ACC112 (cell line): Measurements from ENCODE around the gene SATB2.

ENCODE experiments used
- H2AFZ ChIP-seq: fragments of 200-600 bp; sonication (generic); one replicate; pipeline ENCODE4 v1.6.0; 2017; ENCODE audit warnings: antibody characterized with exemption, low read length; ENCODE audit not compliant: unreplicated experiment
- H3K27ac ChIP-seq: fragments of 200-600 bp; sonication (generic); 2 replicates; pipeline ENCODE4 v1.5.1; 2014; ENCODE audit warnings: low read depth, mild to moderate bottlenecking, antibody characterized with exemption, low read length, moderate library complexity
- H3K27me3 ChIP-seq: fragments of 200-600 bp; sonication (generic); 2 replicates; pipeline ENCODE4 v1.6.1; 2014; ENCODE audit warnings: mild to moderate bottlenecking, antibody characterized with exemption, low read length, moderate library complexity, mixed read lengths; ENCODE audit not compliant: insufficient read depth
- H3K36me3 ChIP-seq: fragments of 200-600 bp; sonication (generic); 2 replicates; pipeline ENCODE4 v1.6.1; 2016; ENCODE audit warnings: mild to moderate bottlenecking, antibody characterized with exemption, low read length, moderate library complexity, mixed read lengths; ENCODE audit not compliant: insufficient read depth
- H3K4me1 ChIP-seq: fragments of 200-600 bp; sonication (generic); one replicate; pipeline ENCODE4 v1.6.1; 2016; ENCODE audit warnings: low read length, mixed read lengths; ENCODE audit not compliant: insufficient read depth, unreplicated experiment, control insufficient read depth
- H3K4me3 ChIP-seq: fragments of 200-600 bp; sonication (generic); 2 replicates; pipeline ENCODE4 v1.5.1; 2014; ENCODE audit warnings: mild to moderate bottlenecking, low read depth, low read length
- H3K79me2 ChIP-seq: fragments of 200-600 bp; sonication (generic); one replicate; pipeline ENCODE4 v1.6.0; 2016; ENCODE audit warnings: low read length; ENCODE audit not compliant: control insufficient read depth, unreplicated experiment, insufficient read depth

SATB2 gene

DNA sequence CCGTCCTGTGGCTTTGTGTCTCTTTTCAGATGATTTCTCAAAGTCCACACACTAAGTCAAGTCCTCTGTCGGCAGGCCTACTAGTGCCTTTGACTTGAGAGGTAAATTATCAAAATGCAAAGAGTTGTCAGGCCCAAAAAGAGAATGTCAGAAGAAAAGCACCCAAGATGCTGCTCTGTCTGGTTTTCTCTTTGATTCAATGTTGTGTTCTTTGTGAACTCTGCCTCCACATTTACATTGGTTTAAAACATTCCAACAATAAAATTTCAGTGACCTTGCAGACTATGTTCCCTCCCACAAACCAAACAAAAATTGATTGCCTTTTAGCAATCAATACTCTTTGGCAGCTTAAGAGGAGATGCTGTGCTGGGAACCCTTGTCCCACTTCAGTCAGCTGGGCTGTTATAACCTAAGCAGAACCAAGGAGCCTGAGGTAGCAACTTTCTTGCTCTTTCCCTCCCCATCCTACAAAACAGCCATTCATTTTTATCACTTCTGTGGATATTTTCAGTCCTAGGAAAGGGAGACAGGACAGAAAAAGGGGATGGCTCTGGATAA, 19.6 kb upstream of the SATB2 start:
- Histone ChIP-seq H3K27ac (no peak overlapping the region), H3K4me3 (no peak overlapping the region), H3K79me2 (no peaks in the 10 kb centered on the region), H3K27me3 (peaks cover 65% of the 10 kb centered on the region), H3K36me3 (no peaks in the 10 kb centered on the region), H3K4me1 (no peaks in the 10 kb centered on the region), H2AFZ (no peak overlapping the region)

DNA sequence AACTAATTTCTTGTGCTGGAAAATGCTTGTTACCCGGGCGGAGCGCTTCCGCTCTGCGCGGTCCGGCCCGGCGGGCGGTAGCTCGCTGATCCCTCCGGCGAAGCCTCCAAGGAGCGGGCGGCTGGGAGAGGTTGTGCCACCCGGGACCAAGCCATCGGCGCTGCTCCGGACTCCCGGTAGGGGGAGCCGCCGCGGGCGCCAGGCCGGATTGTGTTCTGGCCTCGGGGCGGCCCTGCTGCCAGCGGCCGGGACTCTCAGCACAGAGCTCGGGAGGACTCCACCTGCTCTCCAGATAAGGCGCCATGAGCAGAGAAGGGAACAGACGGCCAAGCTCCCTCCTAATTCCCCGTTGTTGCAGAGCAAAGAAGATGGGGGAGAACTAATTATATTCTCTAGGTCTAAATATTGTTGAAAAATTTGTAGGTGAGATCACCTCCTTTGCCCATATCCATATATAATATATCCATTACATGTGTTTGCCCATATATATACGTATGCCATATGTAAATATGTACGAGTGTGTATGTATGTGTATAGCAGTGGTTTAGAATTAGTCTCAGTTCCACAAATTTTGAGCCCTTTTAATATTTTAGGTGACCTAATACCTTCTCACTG, 13.8 kb upstream of the SATB2 start:
- Histone ChIP-seq H3K4me3 (peak overlapping the region; percentile 65), H2AFZ (no peak overlapping the region), H3K27ac (no peak overlapping the region), H3K27me3 (peaks cover 97% of the 10 kb centered on the region), H3K4me1 (peaks cover 6% of the 10 kb centered on the region), H3K79me2 (no peaks in the 10 kb centered on the region), H3K36me3 (no peaks in the 10 kb centered on the region)

DNA sequence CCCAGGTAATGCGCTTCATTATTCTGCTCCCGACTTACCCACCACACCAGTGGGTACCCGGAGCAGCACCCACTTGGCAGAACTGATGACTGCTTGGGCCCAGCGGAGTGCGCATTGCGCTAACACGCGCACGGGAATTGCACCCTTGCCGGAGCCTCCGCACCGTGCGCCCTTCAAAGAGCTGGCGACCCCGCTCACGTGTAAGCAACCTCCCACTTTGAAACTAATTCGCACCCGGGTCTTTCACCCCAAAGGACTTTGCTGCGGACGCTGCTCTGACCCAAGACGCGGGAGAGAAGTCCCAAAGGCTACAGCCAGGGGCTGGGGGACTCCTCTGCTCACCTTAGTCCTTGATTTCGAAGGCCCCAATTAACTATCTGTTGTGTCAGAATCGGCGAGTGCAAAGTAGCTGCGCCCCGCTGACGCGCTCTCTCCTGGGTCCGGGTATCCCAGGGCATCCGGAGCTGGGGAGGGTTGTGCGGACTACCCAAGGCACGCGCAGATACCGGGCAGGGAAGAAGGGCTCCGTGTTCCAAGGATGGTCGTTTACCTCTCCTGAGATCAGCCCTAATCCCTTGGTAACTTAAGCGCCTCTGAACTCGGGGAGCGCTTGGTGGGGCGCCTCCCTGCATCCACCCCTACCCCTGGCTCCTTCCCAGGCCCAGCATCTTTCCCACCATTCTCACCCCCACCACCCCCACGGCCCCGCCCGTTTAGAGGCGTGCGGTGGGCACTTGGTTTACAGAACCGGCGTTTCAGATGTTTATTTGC, 13.1 kb upstream of the SATB2 start:
- peak overlapping the region; percentile 65 for H3K4me3 ChIP-seq
- peaks cover 6% of the 10 kb centered on the region for H3K4me1 ChIP-seq
- no peaks in the 10 kb centered on the region for H3K79me2 ChIP-seq
- no peak overlapping the region for H2AFZ ChIP-seq
- peaks cover 97% of the 10 kb centered on the region for H3K27me3 ChIP-seq
- no peaks in the 10 kb centered on the region for H3K36me3 ChIP-seq
- H3K27ac ChIP-seq, result no peak overlapping the region

DNA sequence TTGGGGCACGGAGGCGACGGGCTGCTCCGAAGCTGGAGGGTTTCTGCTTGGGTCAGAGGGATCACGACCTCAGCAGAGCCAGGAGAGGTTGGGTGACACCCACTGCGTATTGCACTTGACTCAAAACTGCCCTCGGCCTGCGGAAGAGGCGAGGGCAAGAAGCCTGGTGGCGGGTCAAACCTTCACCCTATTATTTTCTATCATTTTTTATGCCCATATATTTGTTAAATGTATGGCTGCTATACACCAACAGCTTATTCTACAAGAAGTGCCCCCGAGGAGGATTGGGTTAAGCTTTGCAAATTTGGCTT, 12.6 kb upstream of the SATB2 start:
- H3K27me3 ChIP-seq, result peaks cover 97% of the 10 kb centered on the region

DNA sequence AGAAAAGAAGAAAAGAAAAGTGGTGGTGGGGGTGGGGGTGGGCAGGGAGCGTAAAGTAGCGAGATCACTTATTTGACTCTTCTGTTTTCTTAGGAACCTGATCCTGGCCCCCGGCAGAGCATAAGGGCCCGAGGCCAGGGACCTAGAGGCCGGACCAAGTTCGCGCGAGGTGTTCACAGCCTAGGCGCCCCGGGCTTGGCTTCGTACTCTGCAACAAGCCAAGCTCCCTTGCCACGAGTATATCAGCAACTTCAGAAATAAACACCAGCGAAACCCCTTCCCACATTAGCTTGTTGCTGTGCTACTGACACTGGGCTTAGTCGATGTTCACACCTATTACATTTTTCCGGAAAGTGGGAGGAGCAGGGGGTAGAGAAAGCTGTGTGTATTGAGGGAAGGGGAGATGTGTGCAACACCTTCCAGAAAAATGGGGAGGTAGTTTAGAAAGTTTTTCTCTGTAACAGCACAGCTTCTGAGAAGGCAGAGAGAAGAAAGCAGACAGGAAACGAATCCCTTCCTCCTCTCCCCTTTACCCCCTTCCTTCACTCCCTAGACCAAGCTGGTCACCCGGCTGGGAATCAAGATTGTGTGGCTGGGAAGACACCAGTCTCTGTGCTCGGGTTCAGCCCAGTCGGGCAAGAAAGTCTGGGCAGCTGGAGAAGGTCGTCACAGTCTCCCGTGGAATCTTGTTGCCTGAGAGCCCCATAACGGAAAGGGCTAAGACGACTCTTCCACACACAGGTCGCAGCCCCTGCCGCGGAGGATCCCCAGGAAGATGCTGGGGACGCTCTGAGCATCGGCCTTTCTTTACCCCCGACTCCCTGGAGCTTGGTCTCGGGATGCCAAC, 12.0 kb upstream of the SATB2 start:
- Histone ChIP-seq H3K27ac (no peak overlapping the region), H3K4me3 (peak overlapping the region; percentile 42; the same call in 1 of the 2 replicates), H3K79me2 (no peaks in the 10 kb centered on the region), H3K27me3 (peaks cover 97% of the 10 kb centered on the region), H2AFZ (no peak overlapping the region), H3K36me3 (no peaks in the 10 kb centered on the region), H3K4me1 (peaks cover 6% of the 10 kb centered on the region)

More for the DNA sequence above, 12.6 kb upstream of the SATB2 start:
- Histone ChIP-seq H3K4me3 (peak overlapping the region; percentile 65; the same call in 1 of the 2 replicates), H3K27ac (no peak overlapping the region), H2AFZ (no peak overlapping the region), H3K36me3 (no peaks in the 10 kb centered on the region), H3K4me1 (peaks cover 6% of the 10 kb centered on the region), H3K79me2 (no peaks in the 10 kb centered on the region)

DNA sequence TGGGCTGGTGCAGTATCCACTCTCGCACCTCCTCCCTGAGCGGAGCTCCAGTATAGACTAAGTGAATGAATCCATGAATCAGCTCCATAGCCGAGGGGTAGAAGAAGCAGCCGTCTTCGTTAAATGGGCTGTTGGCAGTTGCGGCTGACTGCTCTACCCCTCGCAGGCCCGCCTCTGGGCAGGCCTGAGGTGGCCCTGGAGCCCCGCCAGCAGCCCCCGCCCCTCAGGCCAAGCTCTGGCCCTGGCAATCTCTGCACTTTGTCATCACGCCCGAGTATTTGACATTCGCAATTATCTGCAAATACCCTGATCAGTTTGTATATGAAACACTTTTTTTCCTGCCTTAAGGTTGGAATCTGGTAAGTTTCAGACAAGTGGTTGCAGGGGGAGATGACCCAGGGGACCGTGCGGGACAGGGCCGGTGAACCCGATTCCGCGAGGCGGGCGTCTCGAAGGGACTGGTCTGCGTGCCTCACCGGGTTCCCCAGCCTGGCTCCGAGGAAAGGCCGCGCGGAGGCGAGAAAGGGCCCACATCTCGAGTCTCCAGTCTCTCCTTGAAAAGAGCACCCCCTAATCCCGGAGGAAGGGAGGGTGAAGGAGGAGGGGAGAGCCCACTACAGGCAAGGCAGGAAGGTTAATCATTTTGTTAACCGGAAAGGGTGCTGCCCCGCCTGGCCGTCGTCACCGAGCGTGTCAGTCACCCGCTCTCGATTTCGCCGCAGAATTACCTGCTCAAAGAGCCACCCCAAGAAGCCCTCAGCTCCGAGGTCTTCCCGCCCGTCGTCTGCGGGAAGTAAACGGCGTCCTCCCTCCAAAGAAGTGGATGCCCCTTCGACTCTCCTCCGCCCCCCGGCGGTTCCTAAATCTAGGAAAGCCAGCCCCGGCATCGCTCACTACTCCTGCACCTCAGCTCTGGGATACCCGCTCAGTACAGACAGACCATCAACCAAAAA, 11.1 kb upstream of the SATB2 start:
- Histone ChIP-seq H3K27ac (no peak overlapping the region), H3K4me3 (peak overlapping the region; percentile 42), H2AFZ (no peak overlapping the region), H3K36me3 (no peaks in the 10 kb centered on the region), H3K79me2 (no peaks in the 10 kb centered on the region), H3K4me1 (peaks cover 13% of the 10 kb centered on the region), H3K27me3 (peaks cover 97% of the 10 kb centered on the region)

DNA sequence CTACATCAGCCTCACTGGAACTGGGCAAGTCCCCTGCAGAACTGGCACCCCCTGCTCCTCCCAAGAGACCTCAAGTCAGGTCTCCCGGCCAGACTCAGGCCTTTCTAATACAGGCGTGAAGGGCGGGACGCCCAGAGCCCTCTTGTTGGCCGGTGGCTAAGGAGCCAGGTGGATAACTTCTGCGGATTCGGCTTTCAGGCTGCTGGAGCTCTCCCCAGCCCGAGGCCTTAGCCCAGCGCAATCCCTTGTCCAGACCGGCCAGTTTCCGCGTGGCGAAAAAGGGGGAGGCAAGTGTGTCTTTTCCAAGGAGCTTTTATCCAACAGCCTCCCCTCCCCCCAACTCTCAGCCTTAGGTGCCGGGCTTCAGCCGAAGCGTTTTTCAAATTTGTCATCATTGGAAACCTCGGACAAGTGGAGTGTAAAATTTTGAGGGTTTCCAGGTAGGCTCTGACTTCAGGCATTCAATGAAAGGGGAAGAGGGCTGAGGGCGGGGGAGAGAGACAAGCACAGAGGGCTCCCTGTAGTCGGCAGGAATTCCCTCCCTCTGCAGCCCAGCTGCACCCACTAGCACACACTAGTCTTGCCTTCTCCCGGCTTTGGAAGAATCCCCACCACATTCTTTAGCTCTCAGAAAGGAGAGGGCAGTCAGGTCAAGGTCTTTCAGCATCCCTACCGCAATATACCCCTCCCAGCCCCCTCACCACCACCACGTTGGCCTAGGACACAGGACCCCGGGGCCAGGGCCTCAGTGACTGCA, 9.5 kb upstream of the SATB2 start:
- Histone ChIP-seq H3K27me3 (peaks cover 87% of the 10 kb centered on the region), H3K79me2 (no peaks in the 10 kb centered on the region), H3K4me3 (no peak overlapping the region)

DNA sequence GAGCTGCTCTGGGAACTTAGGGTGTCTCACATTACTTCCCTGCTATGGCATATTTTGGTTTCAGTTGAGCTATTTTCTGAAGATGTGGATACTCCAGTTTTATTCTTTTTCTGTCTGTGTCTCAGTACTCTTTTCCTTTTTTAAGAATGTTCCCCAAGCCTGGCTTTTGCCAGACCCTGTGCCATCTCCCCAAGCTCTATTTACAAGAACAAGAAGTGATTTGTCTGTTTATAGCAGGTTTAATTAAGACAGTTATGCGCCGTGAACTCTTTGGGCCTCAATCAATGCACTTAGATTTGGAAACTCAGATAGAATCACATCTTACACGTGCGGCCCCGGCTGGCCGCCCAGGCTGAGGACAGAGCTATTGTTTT, 8.9 kb upstream of the SATB2 start:
- Histone ChIP-seq H3K27ac (no peak overlapping the region), H3K4me3 (no peak overlapping the region), H3K4me1 (peaks cover 13% of the 10 kb centered on the region), H3K79me2 (no peaks in the 10 kb centered on the region), H2AFZ (no peak overlapping the region), H3K27me3 (peaks cover 85% of the 10 kb centered on the region), H3K36me3 (no peaks in the 10 kb centered on the region)

More for the DNA sequence above, 9.5 kb upstream of the SATB2 start:
- H3K27ac ChIP-seq, result no peak overlapping the region
- peaks cover 13% of the 10 kb centered on the region for H3K4me1 ChIP-seq
- H3K36me3 ChIP-seq, result no peaks in the 10 kb centered on the region
- H2AFZ ChIP-seq, result no peak overlapping the region

DNA sequence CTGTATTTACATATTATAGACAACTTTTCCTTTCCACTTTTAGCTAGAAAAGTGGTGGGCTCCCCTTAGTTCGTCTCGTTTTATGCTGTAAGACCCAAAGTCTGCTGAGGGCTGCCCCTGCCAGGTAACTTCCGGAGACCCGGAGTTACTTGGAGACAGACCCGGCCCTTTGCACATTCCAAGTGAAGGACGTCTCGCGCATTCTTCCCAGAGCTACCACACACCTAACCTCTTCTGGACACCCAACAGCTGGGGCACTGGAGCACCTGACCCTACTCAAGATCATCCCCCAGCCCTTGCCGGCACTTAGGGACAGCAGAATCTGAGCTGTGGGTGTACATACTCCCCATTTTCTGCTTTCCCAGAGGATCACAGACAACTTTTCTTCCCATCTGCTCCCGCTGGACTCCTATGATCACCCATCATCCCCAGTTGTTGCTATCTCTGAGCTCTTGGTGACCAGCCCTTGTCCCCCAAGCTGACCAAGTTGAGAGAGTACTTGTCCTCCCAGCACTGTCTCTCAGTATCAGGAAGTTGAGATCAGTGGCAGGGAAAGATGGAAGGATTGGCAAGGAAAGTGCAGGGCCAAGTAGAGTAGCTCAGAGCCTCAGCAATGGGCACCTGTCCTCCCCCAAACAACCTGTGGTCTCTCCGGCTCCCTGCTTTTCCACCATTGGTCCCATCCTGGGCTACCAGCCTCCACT, 8.4 kb upstream of the SATB2 start:
- Histone ChIP-seq H3K27me3 (peaks cover 83% of the 10 kb centered on the region), H3K79me2 (no peaks in the 10 kb centered on the region), H3K36me3 (no peaks in the 10 kb centered on the region), H2AFZ (no peak overlapping the region), H3K4me1 (peaks cover 13% of the 10 kb centered on the region), H3K27ac (no peak overlapping the region), H3K4me3 (no peak overlapping the region)
